ENCODE data around the gene CELF2. TPM values are rescaled to one million over a fixed set of nuclear protein-coding genes. Genes with fewer than 3 reads are reported as not detected.

Gene CELF2
- total and polyA plus RNA-seq, 9 of the 15 experiments (the other 6 are each of a cell fraction or from before 2014, with no cell fraction given) = 4.0 to 20.3 (median 11.1) TPM

DNA sequence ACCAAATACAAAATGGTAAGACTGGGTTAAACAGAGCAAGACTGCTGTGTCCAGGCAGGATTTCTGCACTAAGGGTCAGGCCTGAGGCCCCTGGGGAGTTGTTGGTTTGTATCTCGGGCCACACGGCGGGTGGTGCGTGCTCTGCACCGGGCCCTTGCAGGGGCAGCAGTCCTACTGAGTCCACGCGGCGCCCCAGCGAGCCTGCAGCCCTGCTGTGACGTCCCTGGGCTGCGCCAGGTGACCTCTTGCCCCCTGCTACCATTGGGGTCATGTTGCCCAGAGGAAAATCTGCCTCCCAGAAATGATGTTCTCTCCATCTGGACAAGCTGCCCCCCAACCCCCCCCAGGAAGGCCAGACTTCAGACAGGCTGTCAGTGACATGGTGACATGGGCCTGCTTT is 281.5 kb downstream of the CELF2 start (continued):
- TF ChIP-seq, protein P1, sequence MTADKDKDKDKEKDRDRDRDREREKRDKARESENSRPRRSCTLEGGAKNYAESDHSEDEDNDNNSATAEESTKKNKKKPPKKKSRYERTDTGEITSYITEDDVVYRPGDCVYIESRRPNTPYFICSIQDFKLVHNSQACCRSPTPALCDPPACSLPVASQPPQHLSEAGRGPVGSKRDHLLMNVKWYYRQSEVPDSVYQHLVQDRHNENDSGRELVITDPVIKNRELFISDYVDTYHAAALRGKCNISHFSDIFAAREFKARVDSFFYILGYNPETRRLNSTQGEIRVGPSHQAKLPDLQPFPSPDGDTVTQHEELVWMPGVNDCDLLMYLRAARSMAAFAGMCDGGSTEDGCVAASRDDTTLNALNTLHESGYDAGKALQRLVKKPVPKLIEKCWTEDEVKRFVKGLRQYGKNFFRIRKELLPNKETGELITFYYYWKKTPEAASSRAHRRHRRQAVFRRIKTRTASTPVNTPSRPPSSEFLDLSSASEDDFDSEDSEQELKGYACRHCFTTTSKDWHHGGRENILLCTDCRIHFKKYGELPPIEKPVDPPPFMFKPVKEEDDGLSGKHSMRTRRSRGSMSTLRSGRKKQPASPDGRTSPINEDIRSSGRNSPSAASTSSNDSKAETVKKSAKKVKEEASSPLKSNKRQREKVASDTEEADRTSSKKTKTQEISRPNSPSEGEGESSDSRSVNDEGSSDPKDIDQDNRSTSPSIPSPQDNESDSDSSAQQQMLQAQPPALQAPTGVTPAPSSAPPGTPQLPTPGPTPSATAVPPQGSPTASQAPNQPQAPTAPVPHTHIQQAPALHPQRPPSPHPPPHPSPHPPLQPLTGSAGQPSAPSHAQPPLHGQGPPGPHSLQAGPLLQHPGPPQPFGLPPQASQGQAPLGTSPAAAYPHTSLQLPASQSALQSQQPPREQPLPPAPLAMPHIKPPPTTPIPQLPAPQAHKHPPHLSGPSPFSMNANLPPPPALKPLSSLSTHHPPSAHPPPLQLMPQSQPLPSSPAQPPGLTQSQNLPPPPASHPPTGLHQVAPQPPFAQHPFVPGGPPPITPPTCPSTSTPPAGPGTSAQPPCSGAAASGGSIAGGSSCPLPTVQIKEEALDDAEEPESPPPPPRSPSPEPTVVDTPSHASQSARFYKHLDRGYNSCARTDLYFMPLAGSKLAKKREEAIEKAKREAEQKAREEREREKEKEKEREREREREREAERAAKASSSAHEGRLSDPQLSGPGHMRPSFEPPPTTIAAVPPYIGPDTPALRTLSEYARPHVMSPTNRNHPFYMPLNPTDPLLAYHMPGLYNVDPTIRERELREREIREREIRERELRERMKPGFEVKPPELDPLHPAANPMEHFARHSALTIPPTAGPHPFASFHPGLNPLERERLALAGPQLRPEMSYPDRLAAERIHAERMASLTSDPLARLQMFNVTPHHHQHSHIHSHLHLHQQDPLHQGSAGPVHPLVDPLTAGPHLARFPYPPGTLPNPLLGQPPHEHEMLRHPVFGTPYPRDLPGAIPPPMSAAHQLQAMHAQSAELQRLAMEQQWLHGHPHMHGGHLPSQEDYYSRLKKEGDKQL (CRISPR knock-in tag; IDR thresholded peaks at IDR 0.05; ENCODE audit: borderline replicate concordance) = no peak
- TF ChIP-seq, protein P2, sequence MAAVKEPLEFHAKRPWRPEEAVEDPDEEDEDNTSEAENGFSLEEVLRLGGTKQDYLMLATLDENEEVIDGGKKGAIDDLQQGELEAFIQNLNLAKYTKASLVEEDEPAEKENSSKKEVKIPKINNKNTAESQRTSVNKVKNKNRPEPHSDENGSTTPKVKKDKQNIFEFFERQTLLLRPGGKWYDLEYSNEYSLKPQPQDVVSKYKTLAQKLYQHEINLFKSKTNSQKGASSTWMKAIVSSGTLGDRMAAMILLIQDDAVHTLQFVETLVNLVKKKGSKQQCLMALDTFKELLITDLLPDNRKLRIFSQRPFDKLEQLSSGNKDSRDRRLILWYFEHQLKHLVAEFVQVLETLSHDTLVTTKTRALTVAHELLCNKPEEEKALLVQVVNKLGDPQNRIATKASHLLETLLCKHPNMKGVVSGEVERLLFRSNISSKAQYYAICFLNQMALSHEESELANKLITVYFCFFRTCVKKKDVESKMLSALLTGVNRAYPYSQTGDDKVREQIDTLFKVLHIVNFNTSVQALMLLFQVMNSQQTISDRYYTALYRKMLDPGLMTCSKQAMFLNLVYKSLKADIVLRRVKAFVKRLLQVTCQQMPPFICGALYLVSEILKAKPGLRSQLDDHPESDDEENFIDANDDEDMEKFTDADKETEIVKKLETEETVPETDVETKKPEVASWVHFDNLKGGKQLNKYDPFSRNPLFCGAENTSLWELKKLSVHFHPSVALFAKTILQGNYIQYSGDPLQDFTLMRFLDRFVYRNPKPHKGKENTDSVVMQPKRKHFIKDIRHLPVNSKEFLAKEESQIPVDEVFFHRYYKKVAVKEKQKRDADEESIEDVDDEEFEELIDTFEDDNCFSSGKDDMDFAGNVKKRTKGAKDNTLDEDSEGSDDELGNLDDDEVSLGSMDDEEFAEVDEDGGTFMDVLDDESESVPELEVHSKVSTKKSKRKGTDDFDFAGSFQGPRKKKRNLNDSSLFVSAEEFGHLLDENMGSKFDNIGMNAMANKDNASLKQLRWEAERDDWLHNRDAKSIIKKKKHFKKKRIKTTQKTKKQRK (IDR thresholded peaks at IDR 0.05; ENCODE audit: borderline replicate concordance, low read depth, low read length) = no peak
- TF ChIP-seq HCFC1 (IDR thresholded peaks at IDR 0.05; ENCODE audit: low read depth, low read length) (no peak), RUNX1 (IDR thresholded peaks at IDR 0.05; ENCODE audit: low read depth) (no peak)

Data from K562 (cell line).